Gastrocnemius medialis (tissue), 4 donors: ENCODE results near the gene CALML4. TPM values are rescaled to one million over a fixed set of nuclear protein-coding genes. Genes with fewer than 3 reads are reported as not detected.

ENCODE experiments used
- ATAC-seq, 2 donors: fragments of 150-250 bp; one replicate each; pipeline ENCODE4 v1.9.1; 2016
- DNase-seq, 2 donors: peaks; one replicate each; pipeline ENCODE4 v3.0.0-alpha.2; 2019
- H3K27ac ChIP-seq, 4 donors: fragments of 200-600 bp; sonication (generic); 1 replicate in 1 of 4; 2 replicates in 3 of 4; pipeline ENCODE4 v1.5.1; 2016 to 2018; ENCODE audit warnings: mild to moderate bottlenecking in 2 of 4, moderate library complexity in 1 of 4
- H3K27me3 ChIP-seq, 3 donors: fragments of 200-600 bp; sonication (generic) in 2 of 3; 1 replicate in 1 of 3; 2 replicates in 2 of 3; pipeline versions ENCODE4 v1.5.1 to v1.6.0; 2016 to 2019; ENCODE audit warnings: mild to moderate bottlenecking in 1 of 3, moderate library complexity in 1 of 3
- H3K36me3 ChIP-seq, 2 donors: fragments of 200-600 bp; sonication (generic) in 1 of 2; one replicate each; pipeline ENCODE4 v1.5.1; 2017 to 2018
- H3K4me1 ChIP-seq, 2 donors: fragments of 200-600 bp; sonication (generic) in 1 of 2; one replicate each; pipeline ENCODE4 v1.5.1; 2016 to 2017; ENCODE audit warnings: mild to moderate bottlenecking in 2 of 2
- H3K4me3 ChIP-seq, 4 donors: fragments of 200-600 bp; sonication (generic) in 3 of 4; 1 replicate in 1 of 4; 2 replicates in 3 of 4; pipeline ENCODE4 v1.5.1; 2016 to 2019; ENCODE audit warnings: mild to moderate bottlenecking in 2 of 4
- H3K9me3 ChIP-seq, 3 donors: fragments of 200-600 bp; sonication (generic) in 2 of 3; 1 replicate in 1 of 3; 2 replicates in 2 of 3; pipeline ENCODE4 v1.5.1; 2016 to 2019
- CTCF ChIP-seq, 5 experiments: fragments of 450-650 bp in 3 of 5; fragments of 200-600 bp in 2 of 5; sonication (generic) in 2 of 5; IDR thresholded peaks in 4 of 5; conservative IDR thresholded peaks in 1 of 5; 1 replicate in 4 of 5; 2 replicates in 1 of 5; pipeline ENCODE4 v1.5.1; 2016 to 2019; ENCODE audit warnings: antibody characterized with exemption in 5 of 5, mild to moderate bottlenecking in 3 of 5, moderate library complexity in 3 of 5
- POLR2A ChIP-seq, 2 donors: fragments of 450-650 bp; IDR thresholded peaks; one replicate each; pipeline ENCODE4 v1.6.1; 2017; ENCODE audit warnings: antibody characterized with exemption in 2 of 2, mild to moderate bottlenecking in 2 of 2, moderate library complexity in 2 of 2
- in situ Hi-C, 4 donors: fragments of 200-750 bp; cut with MboI; loops; one replicate each; pipeline versions ENCODE4 v1.15.0 to v1.8.0; 2017; ENCODE audit warnings: low sequenced_read_pairs in 4 of 4
- intact Hi-C: fragments of 100-400 bp; cut with DNase I; formaldehyde crosslinking; loops from one replicate; pipeline ENCODE4 v1.15.1; 2023; ENCODE audit warnings: low total_unique reads
- total RNA-seq, 4 donors: library from RNA; depleted of rRNA; stranded (reverse); fragments of >200 nt; gene quantifications; one replicate each; pipeline versions ENCODE4 v1.1.0 to v1.2.3, GENCODE V29; 2016

CALML4 gene
- total RNA-seq, 4 donors from 2014 or later, result 0.66 to 2.4 (median 1.5) TPM

- intact Hi-C loops (no loop called here), in situ Hi-C loops (no loop called here)
- H3K27ac ChIP-seq, result no peak overlapping the region
- no peaks in the 10 kb centered on the region for H3K27me3 ChIP-seq
- no peaks in the 10 kb centered on the region for H3K9me3 ChIP-seq
- TF ChIP-seq POLR2A (IDR thresholded peaks at IDR 0.05) (no peak), CTCF (IDR thresholded peaks at IDR 0.05 in 4 of 5, conservative IDR thresholded peaks at IDR 0.05 in 1 of 5) (no peak)
- H3K4me3 ChIP-seq, result no peak overlapping the region
- H3K36me3 ChIP-seq, result no peaks in the 10 kb centered on the region
- ATAC-seq (no peak), DNase-seq (no peak)
- H3K4me1 ChIP-seq, result peaks cover 3 to 14% of the 10 kb centered on the region in 2 donors
Observed at GRCh38 chr15:68197661-68198437, 7.3 kb downstream of the CALML4 start.

DNA sequence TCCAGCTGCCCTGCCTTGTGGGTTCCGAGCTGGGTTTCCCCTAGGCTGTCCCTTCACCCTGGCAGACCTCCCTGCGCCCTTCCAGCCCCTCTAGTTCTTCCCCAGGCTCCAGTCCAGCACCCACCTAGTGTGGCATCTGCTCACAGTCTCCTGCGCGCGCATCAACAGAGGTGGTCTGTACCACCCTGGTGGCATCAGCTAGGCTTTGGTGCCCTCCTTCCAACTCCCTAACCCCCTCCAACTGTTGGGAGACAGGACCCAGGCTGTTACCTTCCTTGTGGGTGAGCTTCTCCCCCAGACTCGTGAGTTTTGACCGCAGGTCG is 8.0 kb downstream of the CALML4 start:
- in situ Hi-C loops, result no loop called here
- no peak for ATAC-seq
- Histone ChIP-seq H3K27ac (no peak overlapping the region), H3K4me3 (no peak overlapping the region), H3K9me3 (no peaks in the 10 kb centered on the region), H3K36me3 (no peaks in the 10 kb centered on the region), H3K27me3 (no peaks in the 10 kb centered on the region), H3K4me1 (peaks cover 10 to 19% of the 10 kb centered on the region in 2 donors)
- intact Hi-C loops, result no loop called here
- no peak for DNase-seq
- TF ChIP-seq CTCF (IDR thresholded peaks at IDR 0.05 in 4 of 5, conservative IDR thresholded peaks at IDR 0.05 in 1 of 5) (no peak), POLR2A (IDR thresholded peaks at IDR 0.05) (no peak)

- no peaks in the 10 kb centered on the region for H3K9me3 ChIP-seq
- ATAC-seq (no peak), DNase-seq (no peak)
- H3K4me3 ChIP-seq, result no peak overlapping the region
- in situ Hi-C loops (no loop called here), intact Hi-C loops (no loop called here)
- H3K4me1 ChIP-seq, result peaks cover 15 to 24% of the 10 kb centered on the region in 2 donors
- H3K27ac ChIP-seq, result no peak overlapping the region
- H3K27me3 ChIP-seq, result no peaks in the 10 kb centered on the region
- TF ChIP-seq POLR2A (IDR thresholded peaks at IDR 0.05), result no peak
- TF ChIP-seq CTCF (IDR thresholded peaks at IDR 0.05 in 4 of 5, conservative IDR thresholded peaks at IDR 0.05 in 1 of 5), result no peak
- H3K36me3 ChIP-seq, result no peaks in the 10 kb centered on the region
Observed at GRCh38 chr15:68196445-68197169, 8.5 kb downstream of the CALML4 start.

GRCh38 chr15:68195336-68196112 is 9.6 kb downstream of the CALML4 start:
- intact Hi-C loops, result loop anchor here (1.0 kb wide), 1 partner anchor 15 kb away; no protein-coding TSS in a partner anchor
- Histone ChIP-seq H3K4me3 (no peak overlapping the region), H3K4me1 (peaks cover 24 to 33% of the 10 kb centered on the region in 2 donors), H3K27me3 (no peaks in the 10 kb centered on the region), H3K36me3 (no peaks in the 10 kb centered on the region), H3K9me3 (no peaks in the 10 kb centered on the region), H3K27ac (peak overlapping the region in 2 of 4 donors; percentile 11 to 45)
- no peak for ATAC-seq
- DNase-seq, result no peak
- TF ChIP-seq CTCF (IDR thresholded peaks at IDR 0.05 in 4 of 5, conservative IDR thresholded peaks at IDR 0.05 in 1 of 5), result no peak
- TF ChIP-seq POLR2A (IDR thresholded peaks at IDR 0.05), result no peak
- in situ Hi-C loops, result no loop called here
